Liver (tissue), 3 donors: ENCODE results near the gene FCRL1.

Experiments used
- EGR1 ChIP-seq, 2 donors: IDR thresholded peaks; 2 replicates each; pipeline ENCODE4 v1.6.1; 2016 to 2018; ENCODE audit warnings: antibody characterized with exemption in 2 of 2, low read depth in 2 of 2
- FOXA2 ChIP-seq: IDR thresholded peaks from 2 replicates; pipeline ENCODE4 v1.6.1; 2016; ENCODE audit warnings: antibody characterized with exemption
- GABPA ChIP-seq, 2 donors: IDR thresholded peaks in 1 of 2; conservative IDR thresholded peaks in 1 of 2; 2 replicates each; pipeline ENCODE4 v1.6.1; 2016; ENCODE audit warnings: antibody characterized with exemption in 2 of 2, mild to moderate bottlenecking in 1 of 2, moderate library complexity in 1 of 2
- HNF4A ChIP-seq, 2 donors: conservative IDR thresholded peaks; 2 replicates each; pipeline ENCODE4 v1.6.1; 2016; ENCODE audit warnings: antibody characterized with exemption in 2 of 2, mild to moderate bottlenecking in 2 of 2
- JUND ChIP-seq, 2 donors: IDR thresholded peaks; 2 replicates each; pipeline ENCODE4 v1.6.1; 2016; ENCODE audit warnings: antibody characterized with exemption in 2 of 2
- RAD21 ChIP-seq, 2 donors: IDR thresholded peaks; 2 replicates each; pipeline ENCODE4 v1.6.1; 2016; ENCODE audit warnings: antibody characterized with exemption in 2 of 2, mild to moderate bottlenecking in 2 of 2
- SP1 ChIP-seq: IDR thresholded peaks from 2 replicates; pipeline ENCODE4 v1.6.1; 2018; ENCODE audit warnings: antibody characterized with exemption, mild to moderate bottlenecking
- TAF1 ChIP-seq: conservative IDR thresholded peaks from 2 replicates; pipeline ENCODE4 v1.6.1; 2016; ENCODE audit warnings: antibody characterized with exemption, mild to moderate bottlenecking
- YY1 ChIP-seq: IDR thresholded peaks from 2 replicates; pipeline ENCODE4 v1.6.1; 2016; ENCODE audit warnings: antibody characterized with exemption, mild to moderate bottlenecking
- TF ChIP-seq, protein P1 (sequence below): fragments of 150-350 bp; IDR thresholded peaks from 2 replicates; pipeline ENCODE4 v1.5.1; 2017; ENCODE audit warnings: improper control_type of control experiment, low read depth, low read length; ENCODE audit not compliant: missing input control
- TF ChIP-seq, protein P2 (sequence below): IDR thresholded peaks from 2 replicates; pipeline ENCODE4 v1.6.1; 2016; ENCODE audit warnings: antibody characterized with exemption, mild to moderate bottlenecking
- TF ChIP-seq, protein P3 (sequence below): IDR thresholded peaks from 2 replicates; pipeline ENCODE4 v1.6.1; 2016; ENCODE audit warnings: antibody characterized with exemption
- TF ChIP-seq, protein P4 (sequence below): IDR thresholded peaks from 2 replicates; pipeline ENCODE4 v1.6.1; 2016; ENCODE audit warnings: antibody characterized with exemption
- TF ChIP-seq, protein P5 (sequence below): IDR thresholded peaks from 2 replicates; pipeline ENCODE4 v1.6.1; 2016; ENCODE audit warnings: antibody characterized with exemption
- donor health status: healthy.
- donor health status: healthy.

DNA sequence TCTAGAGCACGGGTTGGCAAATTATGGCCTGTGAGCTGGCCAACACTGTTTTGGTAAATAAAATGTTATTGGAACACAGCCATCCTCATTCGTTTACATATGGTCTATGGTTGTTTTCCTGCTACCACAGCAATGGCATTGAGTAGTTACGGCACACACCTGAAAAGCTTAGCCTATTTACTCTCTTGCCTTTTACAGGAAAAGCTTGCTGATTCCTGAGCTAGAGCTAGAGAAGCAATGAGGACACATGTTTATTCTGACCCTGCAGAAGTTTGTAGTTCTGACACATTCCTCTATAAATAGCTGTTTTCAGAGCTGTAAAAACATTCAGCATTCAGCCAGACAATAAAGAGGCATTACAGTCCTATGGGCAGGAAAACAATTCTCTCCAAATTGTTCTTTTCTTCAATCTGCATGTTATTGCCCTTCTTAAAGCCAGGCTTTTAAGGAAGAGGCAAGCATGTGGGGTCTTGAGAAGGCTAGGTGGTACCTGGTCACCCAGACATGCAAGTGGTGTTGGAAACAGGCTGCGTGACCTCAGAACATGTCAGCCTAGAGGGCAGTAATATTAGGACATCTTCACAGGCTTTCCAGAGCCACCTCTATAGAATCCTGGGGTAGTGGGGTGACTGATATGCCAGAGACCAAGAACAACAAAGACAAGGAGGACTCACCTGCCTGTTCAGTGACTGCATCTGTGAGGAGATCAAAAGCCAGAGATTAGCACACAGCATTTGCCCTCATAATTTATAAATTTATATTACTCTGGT, 44.6 kb downstream of the FCRL1 start:
- TF ChIP-seq EGR1 (IDR thresholded peaks at IDR 0.05; ENCODE audit: low read depth in 2 of 2): no peak
- TF ChIP-seq, protein P1, sequence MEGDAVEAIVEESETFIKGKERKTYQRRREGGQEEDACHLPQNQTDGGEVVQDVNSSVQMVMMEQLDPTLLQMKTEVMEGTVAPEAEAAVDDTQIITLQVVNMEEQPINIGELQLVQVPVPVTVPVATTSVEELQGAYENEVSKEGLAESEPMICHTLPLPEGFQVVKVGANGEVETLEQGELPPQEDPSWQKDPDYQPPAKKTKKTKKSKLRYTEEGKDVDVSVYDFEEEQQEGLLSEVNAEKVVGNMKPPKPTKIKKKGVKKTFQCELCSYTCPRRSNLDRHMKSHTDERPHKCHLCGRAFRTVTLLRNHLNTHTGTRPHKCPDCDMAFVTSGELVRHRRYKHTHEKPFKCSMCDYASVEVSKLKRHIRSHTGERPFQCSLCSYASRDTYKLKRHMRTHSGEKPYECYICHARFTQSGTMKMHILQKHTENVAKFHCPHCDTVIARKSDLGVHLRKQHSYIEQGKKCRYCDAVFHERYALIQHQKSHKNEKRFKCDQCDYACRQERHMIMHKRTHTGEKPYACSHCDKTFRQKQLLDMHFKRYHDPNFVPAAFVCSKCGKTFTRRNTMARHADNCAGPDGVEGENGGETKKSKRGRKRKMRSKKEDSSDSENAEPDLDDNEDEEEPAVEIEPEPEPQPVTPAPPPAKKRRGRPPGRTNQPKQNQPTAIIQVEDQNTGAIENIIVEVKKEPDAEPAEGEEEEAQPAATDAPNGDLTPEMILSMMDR: no peak
- no peak for TF ChIP-seq RAD21 (IDR thresholded peaks at IDR 0.05)
- TF ChIP-seq YY1: no peak
- no peak for TF ChIP-seq SP1
- TF ChIP-seq, protein P2, sequence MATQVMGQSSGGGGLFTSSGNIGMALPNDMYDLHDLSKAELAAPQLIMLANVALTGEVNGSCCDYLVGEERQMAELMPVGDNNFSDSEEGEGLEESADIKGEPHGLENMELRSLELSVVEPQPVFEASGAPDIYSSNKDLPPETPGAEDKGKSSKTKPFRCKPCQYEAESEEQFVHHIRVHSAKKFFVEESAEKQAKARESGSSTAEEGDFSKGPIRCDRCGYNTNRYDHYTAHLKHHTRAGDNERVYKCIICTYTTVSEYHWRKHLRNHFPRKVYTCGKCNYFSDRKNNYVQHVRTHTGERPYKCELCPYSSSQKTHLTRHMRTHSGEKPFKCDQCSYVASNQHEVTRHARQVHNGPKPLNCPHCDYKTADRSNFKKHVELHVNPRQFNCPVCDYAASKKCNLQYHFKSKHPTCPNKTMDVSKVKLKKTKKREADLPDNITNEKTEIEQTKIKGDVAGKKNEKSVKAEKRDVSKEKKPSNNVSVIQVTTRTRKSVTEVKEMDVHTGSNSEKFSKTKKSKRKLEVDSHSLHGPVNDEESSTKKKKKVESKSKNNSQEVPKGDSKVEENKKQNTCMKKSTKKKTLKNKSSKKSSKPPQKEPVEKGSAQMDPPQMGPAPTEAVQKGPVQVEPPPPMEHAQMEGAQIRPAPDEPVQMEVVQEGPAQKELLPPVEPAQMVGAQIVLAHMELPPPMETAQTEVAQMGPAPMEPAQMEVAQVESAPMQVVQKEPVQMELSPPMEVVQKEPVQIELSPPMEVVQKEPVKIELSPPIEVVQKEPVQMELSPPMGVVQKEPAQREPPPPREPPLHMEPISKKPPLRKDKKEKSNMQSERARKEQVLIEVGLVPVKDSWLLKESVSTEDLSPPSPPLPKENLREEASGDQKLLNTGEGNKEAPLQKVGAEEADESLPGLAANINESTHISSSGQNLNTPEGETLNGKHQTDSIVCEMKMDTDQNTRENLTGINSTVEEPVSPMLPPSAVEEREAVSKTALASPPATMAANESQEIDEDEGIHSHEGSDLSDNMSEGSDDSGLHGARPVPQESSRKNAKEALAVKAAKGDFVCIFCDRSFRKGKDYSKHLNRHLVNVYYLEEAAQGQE: no peak
- TF ChIP-seq, protein P3, sequence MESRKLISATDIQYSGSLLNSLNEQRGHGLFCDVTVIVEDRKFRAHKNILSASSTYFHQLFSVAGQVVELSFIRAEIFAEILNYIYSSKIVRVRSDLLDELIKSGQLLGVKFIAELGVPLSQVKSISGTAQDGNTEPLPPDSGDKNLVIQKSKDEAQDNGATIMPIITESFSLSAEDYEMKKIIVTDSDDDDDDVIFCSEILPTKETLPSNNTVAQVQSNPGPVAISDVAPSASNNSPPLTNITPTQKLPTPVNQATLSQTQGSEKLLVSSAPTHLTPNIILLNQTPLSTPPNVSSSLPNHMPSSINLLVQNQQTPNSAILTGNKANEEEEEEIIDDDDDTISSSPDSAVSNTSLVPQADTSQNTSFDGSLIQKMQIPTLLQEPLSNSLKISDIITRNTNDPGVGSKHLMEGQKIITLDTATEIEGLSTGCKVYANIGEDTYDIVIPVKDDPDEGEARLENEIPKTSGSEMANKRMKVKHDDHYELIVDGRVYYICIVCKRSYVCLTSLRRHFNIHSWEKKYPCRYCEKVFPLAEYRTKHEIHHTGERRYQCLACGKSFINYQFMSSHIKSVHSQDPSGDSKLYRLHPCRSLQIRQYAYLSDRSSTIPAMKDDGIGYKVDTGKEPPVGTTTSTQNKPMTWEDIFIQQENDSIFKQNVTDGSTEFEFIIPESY: no peak
- no peak for TF ChIP-seq GABPA (IDR thresholded peaks at IDR 0.05 in 1 of 2, conservative IDR thresholded peaks at IDR 0.05 in 1 of 2)
- TF ChIP-seq, protein P4, sequence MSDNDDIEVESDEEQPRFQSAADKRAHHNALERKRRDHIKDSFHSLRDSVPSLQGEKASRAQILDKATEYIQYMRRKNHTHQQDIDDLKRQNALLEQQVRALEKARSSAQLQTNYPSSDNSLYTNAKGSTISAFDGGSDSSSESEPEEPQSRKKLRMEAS: no peak
- TF ChIP-seq TAF1: no peak
- TF ChIP-seq FOXA2: no peak
- TF ChIP-seq HNF4A (conservative IDR thresholded peaks at IDR 0.05): no peak
- TF ChIP-seq, protein P5, sequence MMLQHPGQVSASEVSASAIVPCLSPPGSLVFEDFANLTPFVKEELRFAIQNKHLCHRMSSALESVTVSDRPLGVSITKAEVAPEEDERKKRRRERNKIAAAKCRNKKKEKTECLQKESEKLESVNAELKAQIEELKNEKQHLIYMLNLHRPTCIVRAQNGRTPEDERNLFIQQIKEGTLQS: no peak
- no peak for TF ChIP-seq JUND (IDR thresholded peaks at IDR 0.05)
